Measurements from ENCODE around the gene ADD1. TPM values are rescaled to one million over a fixed set of nuclear protein-coding genes. Genes with fewer than 3 reads are reported as not detected.
"Not testable (repeated sequence)": the region's sequence is repeated elsewhere in the genome, so short reads cannot be mapped to it uniquely, and the experiment has no call there.

The ADD1 gene
- total and polyA plus RNA-seq, 4 experiments from 2014 or later = 159 to 293 (median 230) TPM

DNA sequence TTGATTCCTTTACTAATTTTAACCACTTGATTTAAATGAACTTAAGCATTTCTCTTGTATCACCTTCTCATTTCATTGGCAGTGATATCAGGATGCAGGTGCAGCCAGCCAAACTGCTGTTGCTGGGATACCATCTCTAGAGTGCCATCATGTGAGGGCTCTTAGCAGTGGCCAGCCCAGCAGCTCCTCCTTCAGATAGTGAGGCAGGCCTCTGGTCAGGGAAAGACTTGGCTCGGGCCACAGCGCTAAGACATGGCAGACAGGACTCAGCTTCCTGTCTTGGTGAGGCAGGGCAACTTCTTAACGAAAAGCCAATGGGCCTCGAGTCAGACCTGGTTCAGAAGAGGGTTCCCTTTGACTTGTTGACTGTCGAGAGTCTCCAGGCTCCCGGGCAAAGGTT is 69.5 kb downstream of the ADD1 start:
- POLR2A ChIA-PET (ENCODE audit: partially characterized antibody) = interaction anchor here (1.3 kb wide), 1 partner anchor 10 kb away, joined by 4 read pairs; no protein-coding TSS in a partner anchor
- H3K27ac ChIP-seq (ENCODE audit: low read depth, low read length) = no peak overlapping the region
- Mint-ChIP-seq H3K36me3 (peaks cover 51 to 79% of the 10 kb centered on the region in 2 donors), H3K27me3 (no peaks in the 10 kb centered on the region), H3K4me1 (peaks cover 11 to 25% (median 16%) of the 10 kb centered on the region in 4 donors), H3K4me3 (no peak overlapping the region), H3K9me3 (peaks cover 0 to 1% (median 0%) of the 10 kb centered on the region in 8 donors), H3K27ac (no peak overlapping the region)
- no peak for DNase-seq
- H3K4me1 ChIP-seq (ENCODE audit: insufficient read depth, low read length) = no peaks in the 10 kb centered on the region
- no peak overlapping the region for H3K4me3 ChIP-seq (ENCODE audit: low read length in 2 of 2)
- intact Hi-C loops (cut with micrococcal nuclease) = no loop called here
- H3K9me3 ChIP-seq (ENCODE audit: control insufficient read depth in 1 of 2, low read length in 2 of 2) = no peaks in the 10 kb centered on the region
- CTCF ChIA-PET (ENCODE audit: partially characterized antibody) = no interaction called here
- H3K36me3 ChIP-seq (ENCODE audit: insufficient read depth, low read length) = peaks cover 45% of the 10 kb centered on the region
- no peaks in the 10 kb centered on the region for H3K27me3 ChIP-seq (ENCODE audit: insufficient read depth, low read length)

GRCh38 chr4:2914256-2915126 is 70.8 kb downstream of the ADD1 start:
- Mint-ChIP-seq H3K4me1 (peaks cover 17 to 31% (median 22%) of the 10 kb centered on the region in 4 donors), H3K27me3 (no peaks in the 10 kb centered on the region), H3K27ac (peak overlapping the region in 4 of 7 donors; percentile 27 to 69 (median 52)), H3K9me3 (peaks cover 0 to 1% (median 0%) of the 10 kb centered on the region in 8 donors), H3K36me3 (peaks cover 56 to 76% of the 10 kb centered on the region in 2 donors), H3K4me3 (no peak overlapping the region)
- ChIA-PET CTCF (ENCODE audit: partially characterized antibody) (interaction anchor here (0.9 to 1.5 kb wide), 3 partner anchors 9 to 39 kb away, joined by 3 read pairs; no protein-coding TSS in a partner anchor), POLR2A (ENCODE audit: partially characterized antibody) (interaction anchor here (0.6 to 1.1 kb wide), 2 partner anchors 10 to 49 kb away, joined by 3 to 4 read pairs; partner anchors contain the start of genes GRK4 and NOP14)
- peaks cover 32% of the 10 kb centered on the region for H3K36me3 ChIP-seq (ENCODE audit: insufficient read depth, low read length)
- H3K27ac ChIP-seq (ENCODE audit: low read depth, low read length) = no peak overlapping the region
- H3K27me3 ChIP-seq (ENCODE audit: insufficient read depth, low read length) = no peaks in the 10 kb centered on the region
- no peak overlapping the region for H3K4me3 ChIP-seq (ENCODE audit: low read length in 2 of 2)
- H3K9me3 ChIP-seq (ENCODE audit: control insufficient read depth in 1 of 2, low read length in 2 of 2) = no peaks in the 10 kb centered on the region
- no peak for DNase-seq
- intact Hi-C loops (cut with micrococcal nuclease) = no loop called here
- no peaks in the 10 kb centered on the region for H3K4me1 ChIP-seq (ENCODE audit: insufficient read depth, low read length)

DNA sequence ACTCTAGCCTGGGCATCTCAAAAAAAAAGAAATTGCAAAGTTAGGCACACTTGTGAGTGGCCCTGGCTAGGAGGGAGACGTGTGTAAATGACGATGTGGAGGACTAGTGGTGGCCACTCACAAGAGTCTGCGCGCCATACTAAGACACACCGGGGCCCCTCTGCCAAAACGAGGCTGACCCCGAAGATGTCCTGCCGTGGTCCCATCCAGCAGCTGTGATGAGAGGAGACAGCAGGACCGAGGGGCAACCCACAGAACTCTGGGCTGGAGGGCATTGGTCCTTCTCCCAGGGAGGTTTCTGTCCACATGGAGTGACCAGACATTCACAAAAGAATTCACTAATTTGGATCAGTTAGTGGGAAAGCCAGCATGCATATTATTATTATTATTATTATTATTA is 72.1 kb downstream of the ADD1 start:
- Histone ChIP-seq H3K9me3 (ENCODE audit: control insufficient read depth in 1 of 2, low read length in 2 of 2) (no peaks in the 10 kb centered on the region), H3K4me3 (ENCODE audit: low read length in 2 of 2) (no peak overlapping the region), H3K27ac (ENCODE audit: low read depth, low read length) (no peak overlapping the region), H3K36me3 (ENCODE audit: insufficient read depth, low read length) (peaks cover 21% of the 10 kb centered on the region), H3K4me1 (ENCODE audit: insufficient read depth, low read length) (no peaks in the 10 kb centered on the region), H3K27me3 (ENCODE audit: insufficient read depth, low read length) (no peaks in the 10 kb centered on the region)
- Mint-ChIP-seq H3K27me3 (no peaks in the 10 kb centered on the region), H3K36me3 (peaks cover 56 to 76% of the 10 kb centered on the region in 2 donors), H3K27ac (peak overlapping the region in 2 of 7 donors; percentile 41 to 64), H3K4me3 (no peak overlapping the region), H3K9me3 (peaks cover 0 to 1% (median 0%) of the 10 kb centered on the region in 8 donors), H3K4me1 (peaks cover 24 to 44% (median 30%) of the 10 kb centered on the region in 4 donors)
- intact Hi-C loops (cut with micrococcal nuclease) = no loop called here
- no peak for DNase-seq
- POLR2A ChIA-PET (ENCODE audit: partially characterized antibody) = interaction anchor here (0.5 kb wide), 1 partner anchor 199 kb away, joined by 3 read pairs; no protein-coding TSS in a partner anchor
- CTCF ChIA-PET (ENCODE audit: partially characterized antibody) = no interaction called here

GRCh38 chr4:2916696-2917095 is 73.1 kb downstream of the ADD1 start:
- H3K27me3 Mint-ChIP-seq; POLR2A ChIA-PET (ENCODE audit: partially characterized antibody); H3K9me3 Mint-ChIP-seq; H3K9me3 ChIP-seq (ENCODE audit: control insufficient read depth in 1 of 2, low read length in 2 of 2); CTCF ChIA-PET (ENCODE audit: partially characterized antibody); H3K4me3 Mint-ChIP-seq; H3K27me3 ChIP-seq (ENCODE audit: insufficient read depth, low read length); H3K4me1 ChIP-seq (ENCODE audit: insufficient read depth, low read length); H3K4me3 ChIP-seq (ENCODE audit: low read length in 2 of 2); H3K27ac ChIP-seq (ENCODE audit: low read depth, low read length); intact Hi-C loops (cut with micrococcal nuclease); DNase-seq: not testable (repeated sequence)
- Mint-ChIP-seq H3K27ac (peak overlapping the region in 1 of 7 donors; percentile 60), H3K4me1 (peaks cover 30 to 52% (median 36%) of the 10 kb centered on the region in 4 donors), H3K36me3 (peaks cover 58 to 75% of the 10 kb centered on the region in 2 donors)
- H3K36me3 ChIP-seq (ENCODE audit: insufficient read depth, low read length) = peaks cover 17% of the 10 kb centered on the region

- H3K27me3 Mint-ChIP-seq; DNase-seq; H3K9me3 Mint-ChIP-seq; H3K4me3 Mint-ChIP-seq; H3K4me3 ChIP-seq (ENCODE audit: low read length in 2 of 2); POLR2A ChIA-PET (ENCODE audit: partially characterized antibody); H3K27me3 ChIP-seq (ENCODE audit: insufficient read depth, low read length); intact Hi-C loops (cut with micrococcal nuclease); CTCF ChIA-PET (ENCODE audit: partially characterized antibody); H3K27ac ChIP-seq (ENCODE audit: low read depth, low read length); H3K9me3 ChIP-seq (ENCODE audit: control insufficient read depth in 1 of 2, low read length in 2 of 2): not testable (repeated sequence)
- peak overlapping the region in 4 of 7 donors; percentile 29 to 56 (median 48) for H3K27ac Mint-ChIP-seq
- peaks cover 61 to 76% of the 10 kb centered on the region in 2 donors for H3K36me3 Mint-ChIP-seq
- H3K4me1 Mint-ChIP-seq = peaks cover 40 to 68% (median 50%) of the 10 kb centered on the region in 4 donors
- Histone ChIP-seq H3K36me3 (ENCODE audit: insufficient read depth, low read length) (peaks cover 12% of the 10 kb centered on the region), H3K4me1 (ENCODE audit: insufficient read depth, low read length) (peaks cover 17% of the 10 kb centered on the region)
Observed at GRCh38 chr4:2918300-2918699, 74.7 kb downstream of the ADD1 start.

- H3K27ac Mint-ChIP-seq = peak overlapping the region in 5 of 7 donors; percentile 10 to 56 (median 48)
- H3K36me3 ChIP-seq (ENCODE audit: insufficient read depth, low read length); H3K4me3 ChIP-seq (ENCODE audit: low read length in 2 of 2); H3K27ac ChIP-seq (ENCODE audit: low read depth, low read length); H3K9me3 Mint-ChIP-seq; H3K9me3 ChIP-seq (ENCODE audit: control insufficient read depth in 1 of 2, low read length in 2 of 2); H3K27me3 Mint-ChIP-seq; H3K4me3 Mint-ChIP-seq; POLR2A ChIA-PET (ENCODE audit: partially characterized antibody); CTCF ChIA-PET (ENCODE audit: partially characterized antibody); intact Hi-C loops (cut with micrococcal nuclease); DNase-seq; H3K27me3 ChIP-seq (ENCODE audit: insufficient read depth, low read length): not testable (repeated sequence)
- peaks cover 21% of the 10 kb centered on the region for H3K4me1 ChIP-seq (ENCODE audit: insufficient read depth, low read length)
- H3K4me1 Mint-ChIP-seq = peaks cover 41 to 73% (median 54%) of the 10 kb centered on the region in 4 donors
- peaks cover 58 to 78% of the 10 kb centered on the region in 2 donors for H3K36me3 Mint-ChIP-seq
Observed at GRCh38 chr4:2918714-2919113, 75.1 kb downstream of the ADD1 start.

DNA sequence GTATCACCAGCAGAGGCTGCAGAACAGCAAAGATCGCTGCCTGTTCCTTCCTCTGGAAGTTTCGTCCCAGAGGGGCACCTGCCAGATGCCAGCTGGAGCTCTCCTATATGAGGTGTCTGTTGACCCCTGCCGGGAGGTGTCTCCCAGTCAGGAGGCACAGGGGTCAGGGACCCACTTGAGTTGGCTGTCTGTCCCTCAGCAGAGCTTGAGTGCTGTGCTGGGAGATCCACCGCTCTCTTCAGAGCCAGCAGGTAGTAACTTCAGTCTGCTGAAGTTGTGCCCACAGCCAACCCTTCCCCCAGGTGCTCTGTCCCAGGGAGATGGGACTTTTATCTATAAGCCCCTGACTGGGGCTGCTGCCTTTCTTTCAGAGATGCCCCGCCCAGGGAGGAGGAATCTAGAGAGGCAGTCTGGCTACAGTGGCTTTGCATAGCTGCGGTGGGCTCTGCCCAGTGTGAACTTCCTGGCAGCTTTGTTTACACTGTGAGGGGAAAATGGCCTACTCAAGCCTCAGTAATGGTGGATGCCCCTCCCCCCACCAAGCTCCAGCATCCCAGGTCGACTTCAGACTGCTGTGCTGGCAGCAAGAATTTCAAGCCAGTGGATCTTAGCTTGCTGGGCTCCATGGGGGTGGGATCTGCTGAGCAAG is 78.9 kb downstream of the ADD1 start:
- H3K27me3 ChIP-seq (ENCODE audit: insufficient read depth, low read length); intact Hi-C loops (cut with micrococcal nuclease); H3K4me3 ChIP-seq (ENCODE audit: low read length in 2 of 2); H3K9me3 ChIP-seq (ENCODE audit: control insufficient read depth in 1 of 2, low read length in 2 of 2); H3K27me3 Mint-ChIP-seq; H3K9me3 Mint-ChIP-seq: not testable (repeated sequence)
- peak overlapping the region; percentile 41 for H3K27ac ChIP-seq (ENCODE audit: low read depth, low read length)
- Mint-ChIP-seq H3K27ac (peak overlapping the region; percentile 61 to 89 (median 79)), H3K4me3 (peak overlapping the region in 4 of 8 donors; percentile 44 to 74 (median 52)), H3K36me3 (peaks cover 37 to 74% of the 10 kb centered on the region in 2 donors), H3K4me1 (peaks cover 32 to 58% (median 48%) of the 10 kb centered on the region in 4 donors)
- ChIA-PET CTCF (ENCODE audit: partially characterized antibody) (interaction anchor here (1.6 kb wide), 1 partner anchor 8 kb away, joined by 3 read pairs; no protein-coding TSS in a partner anchor), POLR2A (ENCODE audit: partially characterized antibody) (interaction anchor here (1.3 to 4.3 kb wide), 3 partner anchors 9 to 13 kb away, joined by 4 to 29 read pairs (median 12); no protein-coding TSS in a partner anchor)
- DNase-seq = peak; percentile 23 to 55 (median 38)
- peaks cover 37% of the 10 kb centered on the region for H3K36me3 ChIP-seq (ENCODE audit: insufficient read depth, low read length)
- peaks cover 21% of the 10 kb centered on the region for H3K4me1 ChIP-seq (ENCODE audit: insufficient read depth, low read length)
